ENCODE results near the gene SLC30A4.
"Not testable (repeated sequence)": the region's sequence is repeated elsewhere in the genome, so short reads cannot be mapped to it uniquely, and the experiment has no call there.

The SLC30A4 gene

GRCh38 chr15:45522328-45523165 is at the start of gene SLC30A4:
SLC30A4 (minus strand) TSS chr15:45522755; CDS start chr15:45522354, 401 bp downstream.
- peak; percentile 58 to 69 for DNase-seq

GRCh38 chr15:45555934-45556608 is 33.5 kb upstream of the SLC30A4 start:
- DNase-seq, result no peak

- no peak for DNase-seq
These were observed 29.1 kb upstream of the SLC30A4 start for GRCh38 chr15:45551676-45552075.

- no peak for DNase-seq
These were observed 27.9 kb upstream of the SLC30A4 start for GRCh38 chr15:45550436-45550835.

GRCh38 chr15:45549541-45550220 is 27.1 kb upstream of the SLC30A4 start:
- no peak for DNase-seq

DNA sequence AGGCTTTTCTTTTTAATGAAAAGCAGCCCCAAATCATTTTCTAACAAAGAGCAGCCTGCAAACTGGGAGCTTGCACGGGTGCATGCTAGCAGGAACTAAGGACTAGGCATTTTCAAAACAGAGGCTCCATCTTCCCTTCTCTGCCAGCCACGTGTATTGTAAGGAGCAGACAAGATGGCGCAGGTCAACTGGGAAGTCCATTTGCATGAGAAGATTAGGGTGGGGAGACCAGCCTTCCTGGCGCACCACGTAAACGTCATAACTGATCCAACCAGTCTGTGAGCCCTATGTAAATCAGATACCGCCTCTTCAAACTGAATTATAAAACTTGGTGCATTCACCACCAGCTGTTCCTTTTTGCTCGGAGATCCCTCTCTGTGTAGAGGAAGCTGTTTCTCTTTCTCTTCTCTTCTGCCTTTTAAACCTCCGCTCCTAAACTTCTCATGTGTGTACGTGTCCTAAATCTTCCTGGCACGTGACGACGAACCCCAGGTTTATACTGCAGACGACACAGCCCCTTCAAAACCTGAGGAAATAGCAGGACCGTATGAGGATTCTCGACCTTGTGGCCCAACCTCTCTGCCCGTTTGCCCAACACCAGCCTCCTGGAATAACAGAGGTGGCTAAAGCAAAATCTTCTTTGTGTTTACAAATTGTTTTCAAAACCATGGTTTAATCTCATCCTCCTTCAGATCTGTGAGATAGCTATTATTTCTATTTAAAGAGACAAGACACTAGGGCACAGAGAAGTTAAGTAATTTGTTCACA is 26.4 kb upstream of the SLC30A4 start:
- no peak for DNase-seq

- no peak for DNase-seq
These were observed 24.2 kb upstream of the SLC30A4 start for GRCh38 chr15:45546789-45547188.

- no peak for DNase-seq
These were observed 21.9 kb upstream of the SLC30A4 start for GRCh38 chr15:45544266-45545023.

- DNase-seq, result no peak
These were observed 20.5 kb upstream of the SLC30A4 start for GRCh38 chr15:45543051-45543450.

- no peak for DNase-seq
These were observed 18.0 kb upstream of the SLC30A4 start for GRCh38 chr15:45540531-45540930.

DNA sequence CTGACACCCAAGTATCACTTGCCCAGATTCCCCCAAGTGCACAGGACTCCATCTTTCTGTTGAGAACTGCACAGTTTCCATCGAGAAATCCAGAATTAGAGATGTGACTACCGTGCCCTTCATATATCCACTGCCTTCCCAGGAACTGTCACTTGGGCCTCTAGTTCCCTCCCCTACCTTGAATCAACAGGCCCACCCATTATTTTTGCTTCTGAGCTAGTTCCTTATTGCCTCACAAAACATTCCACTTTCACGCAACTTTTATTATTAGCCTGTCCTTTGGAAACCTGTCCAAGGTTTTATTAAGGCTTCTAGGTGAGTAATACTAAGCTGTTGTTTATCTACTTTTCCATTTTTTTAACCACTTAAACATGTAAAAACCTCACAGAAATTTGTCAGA is 17.1 kb upstream of the SLC30A4 start:
- DNase-seq, result no peak

- no peak for DNase-seq
These were observed 14.4 kb upstream of the SLC30A4 start for GRCh38 chr15:45536934-45537333.

- no peak for DNase-seq
These were observed 13.0 kb upstream of the SLC30A4 start for GRCh38 chr15:45535486-45536042.

GRCh38 chr15:45534821-45535220 is 12.3 kb upstream of the SLC30A4 start:
- DNase-seq, result no peak

- DNase-seq, result not testable (repeated sequence)
These were observed 10.3 kb upstream of the SLC30A4 start for GRCh38 chr15:45532892-45533291.

GRCh38 chr15:45529613-45530012 is 7.1 kb upstream of the SLC30A4 start:
- no peak for DNase-seq

DNA sequence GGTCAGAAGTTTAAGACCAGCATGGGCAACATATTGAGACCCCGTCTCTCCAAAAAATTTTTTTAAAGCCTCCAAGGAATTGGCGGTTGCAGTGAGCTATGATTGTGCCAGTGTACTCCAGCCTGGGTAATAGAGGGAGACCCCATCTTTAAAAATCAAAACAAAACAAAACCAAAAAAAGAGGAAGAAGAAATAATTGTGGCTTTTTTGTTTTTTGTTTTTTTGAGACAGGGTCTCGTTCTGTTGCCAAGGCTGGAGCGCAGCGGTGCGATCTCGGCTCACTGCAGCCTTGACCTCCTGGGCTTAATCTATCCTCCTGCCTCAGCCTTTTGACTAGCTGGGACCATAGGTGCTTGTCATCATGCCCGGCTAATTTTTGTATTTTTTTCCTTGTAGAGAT is 4.5 kb upstream of the SLC30A4 start:
- DNase-seq, result no peak

- no peak for DNase-seq
These were observed 558 bp upstream of the SLC30A4 start for GRCh38 chr15:45523166-45523460.

DNA sequence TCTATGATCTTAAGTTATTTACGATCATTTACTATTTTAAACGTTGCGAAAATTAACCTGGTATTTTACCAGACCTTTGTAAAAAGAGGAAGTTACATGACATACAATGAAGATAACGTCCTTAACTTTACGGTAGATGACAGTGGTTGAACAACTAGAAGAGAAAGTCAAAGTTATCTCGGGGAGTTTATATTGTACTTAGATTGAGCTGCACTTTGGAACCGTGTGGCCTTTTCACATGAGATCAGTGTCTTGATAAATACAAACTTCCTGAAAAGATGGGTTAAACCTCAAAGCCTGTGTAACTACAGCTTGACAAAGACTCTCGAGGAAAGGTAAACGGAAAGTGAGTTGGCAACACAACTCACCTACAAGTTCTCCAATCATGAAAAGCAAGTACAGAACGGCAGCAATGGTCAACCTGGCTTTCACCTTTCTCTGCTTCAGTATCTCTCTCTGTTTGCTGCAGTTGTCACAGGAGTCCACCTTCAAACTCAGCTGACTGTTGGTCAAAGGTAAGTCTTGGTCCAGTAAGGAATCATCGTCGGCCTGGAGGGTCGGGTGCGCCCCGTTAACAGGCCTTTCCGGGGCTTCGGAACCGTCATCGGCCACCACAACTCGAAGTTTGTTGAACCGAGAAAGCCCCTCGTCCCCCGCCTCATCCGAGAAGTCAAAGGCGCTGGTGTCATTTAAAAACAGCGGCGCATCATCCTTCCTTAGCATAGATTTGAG is 793 bp downstream of the SLC30A4 start:
- no peak for DNase-seq

DNA sequence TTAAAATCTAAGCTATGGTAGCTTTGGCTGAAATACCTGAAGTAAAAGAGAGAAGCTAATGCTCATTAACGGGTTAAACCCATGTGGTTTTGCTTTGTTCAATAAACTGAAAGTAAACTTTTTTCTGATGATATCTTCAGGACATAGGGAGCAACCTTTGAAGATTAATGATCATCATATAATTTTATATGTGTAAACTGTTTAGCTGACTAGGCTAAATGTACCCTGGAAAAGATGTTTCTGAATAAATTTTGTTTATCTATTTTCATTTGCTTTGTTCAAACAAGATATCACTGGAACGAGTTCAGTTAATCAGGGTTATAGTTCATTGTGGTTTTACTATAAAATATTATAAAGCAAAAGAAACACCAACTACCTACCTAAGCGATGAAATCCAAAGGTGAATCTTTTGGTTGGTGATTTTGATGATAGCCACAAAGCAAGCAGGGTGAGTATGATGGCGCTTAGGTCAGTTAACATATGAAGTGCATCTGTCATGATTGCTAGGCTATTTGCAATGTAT is 11.7 kb downstream of the SLC30A4 start:
- no peak for DNase-seq

DNA sequence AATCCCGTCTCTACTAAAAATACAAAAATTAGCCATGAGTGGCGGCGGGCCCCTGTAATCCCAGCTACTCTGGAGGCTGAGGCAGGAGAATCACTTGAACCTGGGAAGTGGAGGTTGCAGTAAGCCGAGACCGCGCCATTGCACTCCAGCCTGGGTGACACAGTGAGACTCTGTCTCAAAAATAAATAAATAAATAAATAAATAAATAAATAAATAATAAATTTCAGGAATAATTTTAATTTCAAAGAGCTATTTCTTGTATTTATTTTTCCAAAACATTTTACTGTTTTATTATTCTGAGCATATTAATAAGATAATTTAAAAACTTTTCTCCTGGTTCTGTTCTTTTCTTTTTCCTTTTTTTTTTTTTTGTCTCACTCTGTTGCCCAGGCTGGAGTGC is 15.4 kb downstream of the SLC30A4 start:
- not testable (repeated sequence) for DNase-seq

Data from stimulated activated CD4-positive, alpha-beta T cell treated with anti-CD3 and anti-CD28 coated beads, Interleukin-4, amount 100 ng/mL, for 4 hours (primary cell).